Ovary (tissue), 9 donors: ENCODE results near the gene MIEF1. TPM values are rescaled to one million over a fixed set of nuclear protein-coding genes. Genes with fewer than 3 reads are reported as not detected.
A peak's percentile ranks its signal among the peaks of the same experiment; 100 is the strongest.
"Not testable (repeated sequence)": the region's sequence is repeated elsewhere in the genome, so short reads cannot be mapped to it uniquely, and the experiment has no call there.

ENCODE experiments used
- DNase-seq, 5 donors: peaks; one replicate each; pipeline ENCODE4 v3.0.0-alpha.2; 2019 to 2020
- H3K27ac ChIP-seq, 2 donors: fragments of 200-600 bp; one replicate each; pipeline versions ENCODE4 v1.5.1 to v1.8.0; 2019 to 2022
- H3K27me3 ChIP-seq: fragments of 200-600 bp; one replicate; pipeline ENCODE4 v1.8.0; 2022
- H3K36me3 ChIP-seq: fragments of 200-600 bp; sonication (generic); one replicate; pipeline ENCODE4 v1.5.1; 2019
- H3K4me1 ChIP-seq: one replicate; pipeline ENCODE4 v1.8.1; 2013; ENCODE audit warnings: mild to moderate bottlenecking, moderate library complexity; ENCODE audit not compliant: insufficient read depth
- H3K4me3 ChIP-seq: fragments of 200-600 bp; sonication (generic); one replicate; pipeline ENCODE4 v1.5.1; 2017
- H3K9me3 ChIP-seq, 2 donors: fragments of 200-600 bp in 1 of 2; sonication (generic) in 1 of 2; one replicate each; pipeline versions ENCODE4 v1.5.1 to v1.8.1; 2013 to 2019; ENCODE audit warnings: mild to moderate bottlenecking in 1 of 2, moderate library complexity in 1 of 2
- EP300 ChIP-seq: sonication (generic); formaldehyde crosslinking; IDR thresholded peaks from one replicate; pipeline ENCODE4 v1.6.1; 2017; ENCODE audit warnings: antibody characterized with exemption
- POLR2A ChIP-seq: fragments of 450-650 bp; IDR thresholded peaks from one replicate; pipeline ENCODE4 v1.6.1; 2017; ENCODE audit warnings: antibody characterized with exemption, mild to moderate bottlenecking, moderate library complexity
- WGBS, 3 donors: extraction: QIAGEN DNeasy Blood & Tissue Kit in 1 of 3; methylation state at CpG; one replicate each; pipeline versions ENCODE4 v1.1.5 to v1.1.7; 2013 to 2017; 5-methylcytosine and 5-hydroxymethylcytosine counted together
- intact Hi-C, 4 donors: fragments of 100-400 bp; cut with DNase I; formaldehyde crosslinking; loops; one replicate each; pipeline versions ENCODE4 v1.11.0 to v1.15.1; 2022 to 2023
- polyA plus RNA-seq, 2 donors: library from polyadenylated mRNA; stranded (reverse); fragments of 200-250 nt in 1 of 2; fragments of 350-450 nt in 1 of 2; fragmentation: Illumina TruSeq in 1 of 2; extraction: RNeasy Lipid Tissue Mini Kit (QIAGEN cat#74804) in 1 of 2; gene quantifications; one replicate each; pipeline ENCODE4 v1.2.3, GENCODE V29; 2013 to 2014
- total RNA-seq, 7 donors: library from RNA; depleted of rRNA in 2 of 7; stranded (reverse); fragments of >200 nt in 2 of 7; fragmentation: NEBNext Ultra II Directional in 3 of 7; extraction: Animal tissue kit (Norgen Biotek cat#: 25700) in 3 of 7; gene quantifications; one replicate each; pipeline versions ENCODE4 v1.1.0 to v1.2.4, GENCODE V29; 2016 to 2023
- TF ChIP-seq, protein P1 (sequence below), 3 donors: fragments of 450-650 bp in 2 of 3; fragments of 200-600 bp in 1 of 3; IDR thresholded peaks; one replicate each; pipeline versions ENCODE4 v1.5.1 to v1.8.0; 2016 to 2022; ENCODE audit warnings: antibody characterized with exemption in 3 of 3, mild to moderate bottlenecking in 1 of 3
- donor health status: DM: no; HTN: no; CAD: no; lungs with moderate emphysema.
- donor health status: DM: no; HTN: no; CAD: no.
- donor health status: Bipolar disorder and iron deficiency.
- donor health status: DM: yes; HTN: yes; CAD: no.
- donor health status: DM: no; HTN: no; CAD: no.
- donor health status: DM: yes; HTN: yes; CAD: no.

MIEF1 gene
- total and polyA plus RNA-seq, 9 donors: 11.4 to 23.9 (median 19.9) TPM

DNA sequence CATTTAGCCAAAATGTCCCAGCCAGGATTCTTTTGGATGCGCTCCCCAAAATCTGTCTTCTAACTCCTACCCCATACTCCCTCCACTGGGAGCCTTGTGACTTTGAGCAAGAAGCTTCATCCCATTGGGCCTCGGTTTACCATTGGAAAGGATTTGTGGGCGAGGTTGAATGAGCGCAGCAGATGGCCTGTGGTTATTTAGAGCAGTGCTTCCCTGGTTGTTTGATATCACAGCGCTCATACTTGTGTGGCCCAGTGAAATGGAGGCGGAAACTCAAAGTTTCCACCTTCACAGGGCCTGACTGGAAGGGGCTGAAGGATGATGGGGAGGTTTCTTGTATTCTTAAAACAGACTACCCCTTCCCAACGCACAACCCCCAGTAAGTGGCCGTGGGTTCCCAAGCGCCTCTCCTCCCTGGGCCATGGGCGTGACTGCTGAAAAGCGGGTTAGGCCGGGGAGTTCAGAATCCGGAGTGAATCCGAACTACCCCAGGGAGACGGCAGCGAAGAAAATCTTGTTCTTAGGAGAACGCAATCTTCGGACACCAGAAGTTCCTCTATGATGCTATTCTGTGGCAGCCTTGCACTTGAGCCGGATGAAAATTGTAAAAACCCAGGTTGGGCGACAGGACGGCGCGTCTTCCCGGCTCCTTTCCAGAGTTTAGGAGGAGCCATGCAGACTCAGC is 17.0 kb downstream of the MIEF1 start:
- H3K4me1 ChIP-seq: peaks cover 9% of the 10 kb centered on the region

GRCh38 chr22:39519681-39520225 is 17.7 kb downstream of the MIEF1 start:
- Histone ChIP-seq H3K36me3 (no peaks in the 10 kb centered on the region), H3K4me3 (peak overlapping the region; percentile 100), H3K27ac (peak overlapping the region; percentile 86 to 95), H3K4me1 (peaks cover 13% of the 10 kb centered on the region), H3K27me3 (no peaks in the 10 kb centered on the region), H3K9me3 (no peaks in the 10 kb centered on the region)
- no peak for TF ChIP-seq EP300
- TF ChIP-seq POLR2A: peak; percentile 76
- TF ChIP-seq, protein P1, sequence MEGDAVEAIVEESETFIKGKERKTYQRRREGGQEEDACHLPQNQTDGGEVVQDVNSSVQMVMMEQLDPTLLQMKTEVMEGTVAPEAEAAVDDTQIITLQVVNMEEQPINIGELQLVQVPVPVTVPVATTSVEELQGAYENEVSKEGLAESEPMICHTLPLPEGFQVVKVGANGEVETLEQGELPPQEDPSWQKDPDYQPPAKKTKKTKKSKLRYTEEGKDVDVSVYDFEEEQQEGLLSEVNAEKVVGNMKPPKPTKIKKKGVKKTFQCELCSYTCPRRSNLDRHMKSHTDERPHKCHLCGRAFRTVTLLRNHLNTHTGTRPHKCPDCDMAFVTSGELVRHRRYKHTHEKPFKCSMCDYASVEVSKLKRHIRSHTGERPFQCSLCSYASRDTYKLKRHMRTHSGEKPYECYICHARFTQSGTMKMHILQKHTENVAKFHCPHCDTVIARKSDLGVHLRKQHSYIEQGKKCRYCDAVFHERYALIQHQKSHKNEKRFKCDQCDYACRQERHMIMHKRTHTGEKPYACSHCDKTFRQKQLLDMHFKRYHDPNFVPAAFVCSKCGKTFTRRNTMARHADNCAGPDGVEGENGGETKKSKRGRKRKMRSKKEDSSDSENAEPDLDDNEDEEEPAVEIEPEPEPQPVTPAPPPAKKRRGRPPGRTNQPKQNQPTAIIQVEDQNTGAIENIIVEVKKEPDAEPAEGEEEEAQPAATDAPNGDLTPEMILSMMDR (IDR thresholded peaks at IDR 0.05): peak in 2 of 3 donors; percentile 41 to 45
- intact Hi-C loops: loop anchor here (2.0 to 10.0 kb wide), 7 partner anchors 17 to 655 kb away; partner anchors contain the start of genes RPL3 (in 3 of the 4), CBX7 (in 1 of the 4), MIEF1 (in 1 of the 4) and SYNGR1 (in 1 of the 4)
- 0% methylated on average over 45 to 47 of the region's 47 CpGs for WGBS, 3 donors
- DNase-seq: peak; percentile 97 to 98 (median 98)

More for the DNA sequence above, 17.0 kb downstream of the MIEF1 start:
- TF ChIP-seq, protein P1 (IDR thresholded peaks at IDR 0.05): no peak
- TF ChIP-seq POLR2A (no peak), EP300 (no peak)
- 8 to 11% (median 10%) methylated on average over 24 of the region's 24 CpGs for WGBS, 3 donors
- no peak for DNase-seq
- Histone ChIP-seq H3K27me3 (no peaks in the 10 kb centered on the region), H3K9me3 (no peaks in the 10 kb centered on the region), H3K27ac (peak overlapping the region; percentile 86 to 95), H3K36me3 (no peaks in the 10 kb centered on the region), H3K4me3 (peak overlapping the region; percentile 100)
- intact Hi-C loops: loop anchor here in 1 of 4 donors (2.0 kb wide), 1 partner anchor 16 kb away; the partner anchor contains the start of gene MIEF1

GRCh38 chr22:39520226-39521105 is 18.4 kb downstream of the MIEF1 start, which contains the start of gene ATF4:
ATF4 (plus strand) TSS chr22:39520562; CDS start chr22:39521446, 884 bp downstream.
- DNase-seq: peak; percentile 93 to 96 (median 94)
- H3K9me3 ChIP-seq: no peaks in the 10 kb centered on the region
- no peaks in the 10 kb centered on the region for H3K36me3 ChIP-seq
- H3K27me3 ChIP-seq: no peaks in the 10 kb centered on the region
- intact Hi-C loops: loop anchor here (5.0 to 10.0 kb wide), 6 partner anchors 116 to 656 kb away; partner anchors contain the start of genes RPL3 (in 3 of the 4), CBX7 (in 1 of the 4) and SYNGR1 (in 1 of the 4)
- peak within 1 kb of the TSS; percentile 86 to 95 for H3K27ac ChIP-seq
- 0 to 1% (median 0%) methylated on average over 65 to 86 of the region's 86 CpGs for WGBS, 3 donors
- TF ChIP-seq, protein P1 (IDR thresholded peaks at IDR 0.05): peak in 2 of 3 donors; percentile 14 to 35
- TF ChIP-seq POLR2A (peak; percentile 99), EP300 (no peak)
- H3K4me1 ChIP-seq: peaks cover 13% of the 10 kb centered on the region
- H3K4me3 ChIP-seq: peak within 1 kb of the TSS; percentile 100

GRCh38 chr22:39521106-39521885 is 19.2 kb downstream of the MIEF1 start:
- DNase-seq: not testable (repeated sequence)
- H3K4me1 ChIP-seq: peaks cover 13% of the 10 kb centered on the region

DNA sequence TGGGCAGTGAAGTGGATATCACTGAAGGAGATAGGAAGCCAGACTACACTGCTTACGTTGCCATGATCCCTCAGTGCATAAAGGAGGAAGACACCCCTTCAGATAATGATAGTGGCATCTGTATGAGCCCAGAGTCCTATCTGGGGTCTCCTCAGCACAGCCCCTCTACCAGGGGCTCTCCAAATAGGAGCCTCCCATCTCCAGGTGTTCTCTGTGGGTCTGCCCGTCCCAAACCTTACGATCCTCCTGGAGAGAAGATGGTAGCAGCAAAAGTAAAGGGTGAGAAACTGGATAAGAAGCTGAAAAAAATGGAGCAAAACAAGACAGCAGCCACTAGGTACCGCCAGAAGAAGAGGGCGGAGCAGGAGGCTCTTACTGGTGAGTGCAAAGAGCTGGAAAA is 20.0 kb downstream of the MIEF1 start:
- Histone ChIP-seq H3K27ac (peak overlapping the region in 1 of 2 donors; percentile 12), H3K4me3 (peak overlapping the region; percentile 100), H3K4me1 (peaks cover 13% of the 10 kb centered on the region)
- DNase-seq, H3K27me3 ChIP-seq, H3K9me3 ChIP-seq, H3K36me3 ChIP-seq: not testable (repeated sequence)
- intact Hi-C loops: loop anchor here (5.0 to 10.0 kb wide), 6 partner anchors 117 to 657 kb away; partner anchors contain the start of genes RPL3 (in 3 of the 4), CBX7 (in 1 of the 4) and SYNGR1 (in 1 of the 4)
- WGBS, 3 donors: 1 to 9% (median 3%) methylated on average over 4 to 5 of the region's 5 CpGs

More at GRCh38 chr22:39521106-39521885, 19.2 kb downstream of the MIEF1 start:
- peak overlapping the region; percentile 100 for H3K4me3 ChIP-seq
- not testable (repeated sequence) for H3K27me3 ChIP-seq, H3K36me3 ChIP-seq, H3K9me3 ChIP-seq
- peak overlapping the region; percentile 86 to 95 for H3K27ac ChIP-seq
- WGBS, 3 donors: 0 to 1% (median 0%) methylated on average over 23 to 28 of the region's 28 CpGs
- intact Hi-C loops: loop anchor here (5.0 to 10.0 kb wide), 6 partner anchors 116 to 656 kb away; partner anchors contain the start of genes RPL3 (in 3 of the 4), CBX7 (in 1 of the 4) and SYNGR1 (in 1 of the 4)
